CD14-positive monocyte (primary cell): ENCODE measurements around the gene MIGA1. TPM values are rescaled to one million over a fixed set of nuclear protein-coding genes. Genes with fewer than 3 reads are reported as not detected.

Experiments used
- DNase-seq, 3 donors: peaks; one replicate each; pipeline ENCODE4 v3.0.0-alpha.2; 2011 to 2022
- H2AFZ ChIP-seq: 2 replicates; pipeline ENCODE4 v1.6.0; 2012; ENCODE audit warnings: mild to moderate bottlenecking, low read depth, low read length, inconsistent platforms; ENCODE audit not compliant: insufficient read depth, poor library complexity, severe bottlenecking
- H3K27ac ChIP-seq, 2 donors: 1 replicate in 1 of 2; 2 replicates in 1 of 2; pipeline ENCODE4 v1.5.1; 2012 to 2013; ENCODE audit warnings: low read length in 2 of 2, control low read depth in 1 of 2, inconsistent platforms in 1 of 2, low read depth in 1 of 2, mild to moderate bottlenecking in 1 of 2
- H3K27me3 ChIP-seq, 2 donors: one replicate each; pipeline versions ENCODE4 v1.6.0 to v1.6.1; 2011 to 2013; ENCODE audit warnings: low read length in 2 of 2; ENCODE audit not compliant: control insufficient read depth in 2 of 2, insufficient read depth in 2 of 2
- H3K36me3 ChIP-seq, 2 donors: replicated peaks in 1 of 2; 1 replicate in 1 of 2; 2 replicates in 1 of 2; pipeline versions ENCODE4 v1.5.1 to v1.6.1; 2012 to 2013; ENCODE audit warnings: low read length in 2 of 2, control low read depth in 1 of 2, inconsistent platforms in 1 of 2, mild to moderate bottlenecking in 1 of 2; ENCODE audit not compliant: insufficient read depth in 2 of 2, control insufficient read depth in 1 of 2
- H3K4me1 ChIP-seq, 2 donors: 1 replicate in 1 of 2; 2 replicates in 1 of 2; pipeline versions ENCODE4 v1.5.1 to v1.6.1; 2012 to 2013; ENCODE audit warnings: low read length in 2 of 2, control low read depth in 1 of 2, inconsistent platforms in 1 of 2, mild to moderate bottlenecking in 1 of 2, moderate library complexity in 1 of 2; ENCODE audit not compliant: insufficient read depth in 2 of 2, control insufficient read depth in 1 of 2
- H3K4me2 ChIP-seq: replicated peaks from 2 replicates; pipeline ENCODE3; 2012; ENCODE audit warnings: low read length, moderate library complexity, mild to moderate bottlenecking; ENCODE audit not compliant: poor library complexity, severe bottlenecking; ENCODE audit errors: extremely low read depth
- H3K4me3 ChIP-seq, 3 experiments: fragments of 200-600 bp in 1 of 3; sonication (generic) in 1 of 3; replicated peaks in 1 of 3; 1 replicate in 2 of 3; 2 replicates in 1 of 3; pipeline ENCODE4 v1.5.1; 2011 to 2013; ENCODE audit warnings: low read length in 3 of 3, mild to moderate bottlenecking in 3 of 3, control low read depth in 2 of 3, low read depth in 2 of 3, inconsistent platforms in 1 of 3, moderate library complexity in 1 of 3
- H3K79me2 ChIP-seq: 2 replicates; pipeline ENCODE4 v1.6.0; 2012; ENCODE audit warnings: mild to moderate bottlenecking, control low read depth, inconsistent platforms, low read length, moderate library complexity; ENCODE audit not compliant: insufficient read depth
- H3K9ac ChIP-seq: 2 replicates; pipeline ENCODE4 v1.6.0; 2017; ENCODE audit warnings: low read length, mild to moderate bottlenecking; ENCODE audit not compliant: insufficient read depth, poor library complexity, severe bottlenecking
- H3K9me3 ChIP-seq, 2 donors: replicated peaks in 1 of 2; 1 replicate in 1 of 2; 2 replicates in 1 of 2; pipeline versions ENCODE4 v1.5.1 to v1.6.1; 2012 to 2013; ENCODE audit warnings: low read length in 2 of 2, control low read depth in 1 of 2; ENCODE audit not compliant: control insufficient read depth in 1 of 2, insufficient read depth in 1 of 2
- H4K20me1 ChIP-seq: 2 replicates; pipeline ENCODE4 v1.6.0; 2012; ENCODE audit warnings: mild to moderate bottlenecking, low read length, control low read depth, moderate library complexity; ENCODE audit not compliant: insufficient read depth
- H3K27ac Mint-ChIP-seq, 7 donors: one replicate each; pipeline ENCODE4 v1.8.0; 2020; ENCODE audit warnings: mild to moderate bottlenecking in 7 of 7, mixed read lengths in 7 of 7, moderate library complexity in 6 of 7, inconsistent platforms in 2 of 7
- H3K27me3 Mint-ChIP-seq, 3 donors: one replicate each; pipeline ENCODE4 v1.8.0; 2021 to 2022; ENCODE audit warnings: low read depth in 3 of 3, mild to moderate bottlenecking in 3 of 3, mixed read lengths in 3 of 3, moderate library complexity in 3 of 3, inconsistent platforms in 1 of 3
- H3K36me3 Mint-ChIP-seq, 2 donors: one replicate each; pipeline ENCODE4 v1.8.0; 2020; ENCODE audit warnings: mixed read lengths in 2 of 2, inconsistent platforms in 1 of 2, mild to moderate bottlenecking in 1 of 2
- H3K4me1 Mint-ChIP-seq: one replicate; pipeline ENCODE4 v1.8.0; 2020; ENCODE audit warnings: mild to moderate bottlenecking, mixed read lengths
- H3K4me3 Mint-ChIP-seq, 2 donors: one replicate each; pipeline ENCODE4 v1.8.0; 2020; ENCODE audit warnings: mild to moderate bottlenecking in 2 of 2, mixed read lengths in 2 of 2, moderate library complexity in 1 of 2
- H3K9me3 Mint-ChIP-seq, 7 donors: one replicate each; pipeline ENCODE4 v1.8.0; 2020 to 2022; ENCODE audit warnings: mixed read lengths in 7 of 7, mild to moderate bottlenecking in 6 of 7, moderate library complexity in 6 of 7, inconsistent platforms in 2 of 7
- CTCF ChIP-seq: fragments of 200-600 bp; IDR thresholded peaks from one replicate; pipeline ENCODE4 v1.8.0; 2022; ENCODE audit warnings: antibody characterized with exemption, mild to moderate bottlenecking
- WGBS: methylation state at CpG from one replicate; pipeline ENCODE4 v1.1.5; 2013; ENCODE audit warnings: missing lambda C conversion rate; ENCODE audit not compliant: insufficient coverage; 5-methylcytosine and 5-hydroxymethylcytosine counted together
- intact Hi-C, 2 donors: fragments of 100-400 bp; cut with micrococcal nuclease; formaldehyde crosslinking; loops; one replicate each; pipeline versions ENCODE4 v1.15.0 to v1.15.1; 2023
- polyA plus RNA-seq, 3 donors: library from polyadenylated mRNA; depleted of rRNA in 1 of 3; unstranded in 2 of 3; stranded (reverse) in 1 of 3; fragments of 300-500 nt in 2 of 3; fragments of >200 nt in 1 of 3; fragmentation: Illumina TruSeq in 2 of 3; gene quantifications; 1 replicate in 2 of 3; 2 replicates in 1 of 3; pipeline ENCODE4 v1.2.3, GENCODE V29; 2012 to 2021

Gene MIGA1
- polyA plus RNA-seq, 3 donors, result 5.0 to 7.2 (median 6.5) TPM

- DNase-seq, result no peak
- Histone ChIP-seq H3K4me1 (peaks cover 15 to 27% of the 10 kb centered on the region in 2 donors), H3K4me2 (no peak overlapping the region)
These were observed 23.2 kb upstream of the MIGA1 start for GRCh38 chr1:77756052-77756754.

More at GRCh38 chr1:77756052-77756754, 23.2 kb upstream of the MIGA1 start:
- peaks cover 88% of the 10 kb centered on the region for H3K79me2 ChIP-seq
- H3K9me3 Mint-ChIP-seq, result peaks cover 0 to 2% (median 0%) of the 10 kb centered on the region in 7 donors
- WGBS, result 60% methylated on average over 1 of the region's 1 CpG
- H2AFZ ChIP-seq, result no peak overlapping the region
- H3K4me3 Mint-ChIP-seq, result no peak overlapping the region
- no peaks in the 10 kb centered on the region for H3K9me3 ChIP-seq
- peaks cover 0 to 5% of the 10 kb centered on the region in 2 donors for H3K36me3 Mint-ChIP-seq
- H4K20me1 ChIP-seq, result peaks cover 76% of the 10 kb centered on the region
- H3K9ac ChIP-seq, result no peak overlapping the region
- peak overlapping the region in 5 of 7 donors; percentile 9 to 83 (median 49) for H3K27ac Mint-ChIP-seq
- H3K27me3 ChIP-seq, result no peaks in the 10 kb centered on the region
- peaks cover 47% of the 10 kb centered on the region for H3K4me1 Mint-ChIP-seq
- no peak overlapping the region for H3K4me3 ChIP-seq
- TF ChIP-seq CTCF, result no peak
- no peaks in the 10 kb centered on the region for H3K27me3 Mint-ChIP-seq
- peak overlapping the region in 1 of 2 donors; percentile 28 for H3K27ac ChIP-seq
- intact Hi-C loops, result loop anchor here in 1 of 2 donors (10.0 kb wide), 1 partner anchor 71 kb away; the partner anchor contains the start of gene ZZZ3
- no peaks in the 10 kb centered on the region for H3K36me3 ChIP-seq
